Stimulated activated naive CD8-positive, alpha-beta T cell treated with anti-CD3 and anti-CD28 coated beads, Interleukin-15, Interleukin-2, amounts not matched to agents 100 ng/mL and 50 ng/mL, for 24 hours (primary cell): Measurements from ENCODE around the gene GNMT.

Experiments used
- H3K27ac Mint-ChIP-seq: one replicate; pipeline ENCODE4 v1.8.0; 2021; ENCODE audit warnings: mild to moderate bottlenecking, mixed read lengths
- H3K27me3 Mint-ChIP-seq: one replicate; pipeline ENCODE4 v1.8.0; 2021; ENCODE audit warnings: mixed read lengths
- H3K36me3 Mint-ChIP-seq: one replicate; pipeline ENCODE4 v1.8.0; 2021; ENCODE audit warnings: low read depth, mixed read lengths
- H3K4me1 Mint-ChIP-seq: one replicate; pipeline ENCODE4 v1.8.0; 2021; ENCODE audit warnings: low read depth, mixed read lengths
- H3K4me3 Mint-ChIP-seq: one replicate; pipeline ENCODE4 v1.8.0; 2021; ENCODE audit warnings: mild to moderate bottlenecking, mixed read lengths
- H3K9me3 Mint-ChIP-seq: one replicate; pipeline ENCODE4 v1.8.0; 2021; ENCODE audit warnings: mixed read lengths

GNMT gene

GRCh38 chr6:43009124-43009523, 48.6 kb downstream of the GNMT start:
- H3K4me1 Mint-ChIP-seq: peaks cover 30% of the 10 kb centered on the region
- no peak overlapping the region for H3K4me3 Mint-ChIP-seq
- H3K27ac Mint-ChIP-seq: peak overlapping the region; percentile 36
- H3K36me3 Mint-ChIP-seq: peaks cover 65% of the 10 kb centered on the region
- no peaks in the 10 kb centered on the region for H3K27me3 Mint-ChIP-seq
- no peaks in the 10 kb centered on the region for H3K9me3 Mint-ChIP-seq

- Mint-ChIP-seq H3K4me1 (peaks cover 48% of the 10 kb centered on the region), H3K9me3 (no peaks in the 10 kb centered on the region), H3K36me3 (peaks cover 60% of the 10 kb centered on the region), H3K27me3 (no peaks in the 10 kb centered on the region), H3K27ac (peak overlapping the region; percentile 40), H3K4me3 (no peak overlapping the region)
These were observed 50.7 kb downstream of the GNMT start for GRCh38 chr6:43011207-43011606.

- Mint-ChIP-seq H3K27ac (peak overlapping the region; percentile 92), H3K9me3 (no peaks in the 10 kb centered on the region), H3K4me1 (peaks cover 55% of the 10 kb centered on the region), H3K4me3 (peak overlapping the region; percentile 97), H3K36me3 (peaks cover 51% of the 10 kb centered on the region), H3K27me3 (no peaks in the 10 kb centered on the region)
These were observed 51.8 kb downstream of the GNMT start for GRCh38 chr6:43012364-43012763.

GRCh38 chr6:43013097-43013842, 52.7 kb downstream of the GNMT start:
- Mint-ChIP-seq H3K9me3 (no peaks in the 10 kb centered on the region), H3K27ac (peak overlapping the region; percentile 92), H3K4me1 (peaks cover 55% of the 10 kb centered on the region), H3K27me3 (no peaks in the 10 kb centered on the region), H3K4me3 (peak overlapping the region; percentile 97), H3K36me3 (peaks cover 53% of the 10 kb centered on the region)
